GM23248 (cell line): ENCODE data around the gene ASTE1.

ENCODE experiments used
- EZH2 ChIP-seq: fragments of 200-600 bp; sonication (generic); IDR thresholded peaks from 2 replicates; pipeline ENCODE4 v1.6.1; 2018; ENCODE audit warnings: antibody characterized with exemption, mild to moderate bottlenecking; ENCODE audit not compliant: insufficient read depth, poor library complexity, severe bottlenecking
- EZH2phosphoT487 ChIP-seq: fragments of 200-600 bp; sonication (generic); IDR thresholded peaks from 2 replicates; pipeline ENCODE4 v1.6.1; 2018; ENCODE audit warnings: antibody characterized with exemption, moderate library complexity, mild to moderate bottlenecking, low read depth; ENCODE audit not compliant: insufficient read depth

DNA sequence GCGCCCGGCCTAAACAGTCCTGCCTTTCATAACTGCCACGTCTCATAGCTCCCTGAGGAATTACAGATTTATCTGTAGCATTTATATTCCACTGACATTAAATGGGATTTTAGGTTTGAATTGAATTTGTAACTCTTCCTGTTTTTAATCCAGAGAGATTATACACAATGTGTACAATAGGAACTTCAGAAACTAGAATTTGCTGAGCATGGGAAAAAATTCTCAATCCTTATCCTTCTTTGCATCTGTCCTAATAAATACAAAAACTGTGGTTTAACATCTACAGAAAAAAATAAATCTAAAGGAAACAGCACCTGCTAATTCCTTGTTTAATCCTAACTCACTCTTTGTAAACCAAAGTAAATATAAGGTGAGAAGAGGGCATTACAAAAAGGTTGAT lies 2.2 kb upstream of the ASTE1 start:
- TF ChIP-seq EZH2 (no peak), EZH2phosphoT487 (no peak)
